NCI-H460 (cell line): ENCODE measurements around the gene THEMIS2. TPM values are rescaled to one million over a fixed set of nuclear protein-coding genes. Genes with fewer than 3 reads are reported as not detected.

ENCODE experiments used
- small RNA-seq, 2 experiments: library from RNA; depleted of rRNA; stranded (forward); fragments of <200 nt; gene quantifications; one replicate each; pipeline ENCODE3, GENCODE V24; 2014
- total RNA-seq: library from RNA; depleted of rRNA; stranded (reverse); fragments of >200 nt; shearing (Covaris generic); gene quantifications from 2 replicates; pipeline ENCODE4 v1.2.3, GENCODE V29; 2014; rRNA removed

Gene THEMIS2
- total RNA-seq, 1 experiment from 2014 or later: 0.50 TPM

Small RNAs within 50 kb of the gene (small RNA-seq; reads per million reads assigned to genes)
- gene RNU6-1245P: 0 reads per million in 2 experiments
- 19.9 to 388 reads per million in 2 experiments for gene SCARNA1

Other genes starting within 250 kb of the THEMIS2 start
- gene FGR, start 237.4 kb upstream of the THEMIS2 start, total RNA-seq: not detected in 2 replicates
- 23.1 and 28.8 TPM in 2 replicates for gene IFI6, start 200.4 kb upstream of the THEMIS2 start, total RNA-seq
- 5.6 and 7.9 TPM in 2 replicates for gene FAM76A, start 146.6 kb upstream of the THEMIS2 start, total RNA-seq
- 17.6 and 18.5 TPM in 2 replicates for gene STX12, start 99.3 kb upstream of the THEMIS2 start, total RNA-seq
- gene PPP1R8, start 41.8 kb upstream of the THEMIS2 start, total RNA-seq: 52.3 and 57.2 TPM in 2 replicates
- gene RPA2, start 42.0 kb downstream of the THEMIS2 start, total RNA-seq: 39.7 and 47.1 TPM in 2 replicates
- gene SMPDL3B, start 62.5 kb downstream of the THEMIS2 start, total RNA-seq: 0.94 and 0.98 TPM in 2 replicates
- gene XKR8, start 87.4 kb downstream of the THEMIS2 start, total RNA-seq: 1.9 and 2.5 TPM in 2 replicates
- 5.2 and 6.5 TPM in 2 replicates for gene EYA3, start 216.1 kb downstream of the THEMIS2 start, total RNA-seq